ENCODE results near the gene ARHGEF28.

Gene ARHGEF28

GRCh38 chr5:73957397-73958001 is 331.5 kb downstream of the ARHGEF28 start:
- TF ChIP-seq CTCF (IDR thresholded peaks at IDR 0.05; ENCODE audit: control insufficient read depth, insufficient read depth, low read depth, low read length, missing control alignments): no peak
- no peak overlapping the region for H3K4me3 ChIP-seq (ENCODE audit: control insufficient read depth, low read depth, low read length)
- no peak for DNase-seq (ENCODE audit: low read depth)

GRCh38 chr5:73958037-73958436 is 332.0 kb downstream of the ARHGEF28 start:
- no peak overlapping the region for H3K4me3 ChIP-seq (ENCODE audit: control insufficient read depth, low read depth, low read length)
- TF ChIP-seq CTCF (IDR thresholded peaks at IDR 0.05; ENCODE audit: control insufficient read depth, insufficient read depth, low read depth, low read length, missing control alignments): no peak
- DNase-seq (ENCODE audit: low read depth): no peak

- TF ChIP-seq CTCF (IDR thresholded peaks at IDR 0.05; ENCODE audit: control insufficient read depth, insufficient read depth, low read depth, low read length, missing control alignments): no peak
- no peak for DNase-seq (ENCODE audit: low read depth)
- no peak overlapping the region for H3K4me3 ChIP-seq (ENCODE audit: control insufficient read depth, low read depth, low read length)
Measured at GRCh38 chr5:73960023-73960422, 334.0 kb downstream of the ARHGEF28 start.

- no peak for DNase-seq (ENCODE audit: low read depth)
- no peak overlapping the region for H3K4me3 ChIP-seq (ENCODE audit: control insufficient read depth, low read depth, low read length)
- TF ChIP-seq CTCF (IDR thresholded peaks at IDR 0.05; ENCODE audit: control insufficient read depth, insufficient read depth, low read depth, low read length, missing control alignments): no peak
Measured at GRCh38 chr5:73960426-73960825, 334.4 kb downstream of the ARHGEF28 start.

GRCh38 chr5:73962801-73963425 is 336.9 kb downstream of the ARHGEF28 start:
- TF ChIP-seq CTCF (IDR thresholded peaks at IDR 0.05; ENCODE audit: control insufficient read depth, insufficient read depth, low read depth, low read length, missing control alignments): no peak
- no peak overlapping the region for H3K4me3 ChIP-seq (ENCODE audit: control insufficient read depth, low read depth, low read length)
- no peak for DNase-seq (ENCODE audit: low read depth)

- DNase-seq (ENCODE audit: low read depth): no peak
- TF ChIP-seq CTCF (IDR thresholded peaks at IDR 0.05; ENCODE audit: control insufficient read depth, insufficient read depth, low read depth, low read length, missing control alignments): no peak
- H3K4me3 ChIP-seq (ENCODE audit: control insufficient read depth, low read depth, low read length): no peak overlapping the region
Measured at GRCh38 chr5:73964352-73964865, 338.4 kb downstream of the ARHGEF28 start.
